Stimulated activated CD8-positive, alpha-beta memory T cell treated with anti-CD3 and anti-CD28 coated beads, Interleukin-7, amount 100 ng/mL, for 48 hours (primary cell): ENCODE measurements around the gene KRT34.

Source experiments
- DNase-seq, 2 donors: peaks; one replicate each; pipeline ENCODE4 v3.0.0-alpha.2; 2020; ENCODE audit warnings: low read depth in 1 of 2; ENCODE audit errors: extremely low read depth in 1 of 2

Gene KRT34

DNA sequence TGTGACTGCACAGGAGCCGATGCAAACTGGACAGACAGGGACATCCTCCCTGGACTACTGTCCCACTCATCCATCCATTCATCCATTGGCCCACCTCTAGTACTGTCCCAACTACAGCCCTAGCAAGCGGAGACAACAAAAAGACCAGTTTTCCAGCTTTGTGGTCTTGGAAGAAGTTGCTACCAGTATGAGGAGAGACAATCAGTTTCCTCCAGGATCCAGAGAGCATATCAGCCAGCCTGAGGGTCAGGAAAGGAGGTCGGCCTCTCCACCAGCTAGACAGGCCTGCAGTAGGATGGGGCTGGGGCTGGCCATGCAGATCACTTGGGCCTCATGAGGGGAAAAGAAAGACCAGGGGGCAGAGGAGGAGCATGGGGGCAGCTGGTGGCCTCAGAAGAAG is 48.3 kb downstream of the KRT34 start:
- no peak for DNase-seq

DNA sequence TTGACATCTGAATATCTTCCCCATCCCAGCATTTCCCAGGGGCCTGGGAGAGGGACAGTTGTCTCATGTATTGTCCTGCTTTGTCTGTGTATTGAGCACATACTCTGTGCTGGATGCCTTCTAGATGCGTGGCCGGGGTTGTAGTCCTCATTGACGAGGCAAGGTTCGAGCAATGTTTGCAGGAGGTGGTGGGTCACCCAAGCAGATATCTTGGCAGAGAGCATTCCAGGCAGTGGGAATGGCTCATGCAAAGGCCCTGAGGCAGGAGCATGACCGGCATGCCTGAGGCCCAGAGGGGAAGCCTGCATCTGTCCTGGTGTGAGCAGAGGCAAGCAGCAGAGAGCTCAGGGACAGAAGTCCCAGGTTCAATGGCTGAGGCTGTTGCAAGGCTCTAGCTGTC is 49.0 kb downstream of the KRT34 start:
- DNase-seq = no peak

DNA sequence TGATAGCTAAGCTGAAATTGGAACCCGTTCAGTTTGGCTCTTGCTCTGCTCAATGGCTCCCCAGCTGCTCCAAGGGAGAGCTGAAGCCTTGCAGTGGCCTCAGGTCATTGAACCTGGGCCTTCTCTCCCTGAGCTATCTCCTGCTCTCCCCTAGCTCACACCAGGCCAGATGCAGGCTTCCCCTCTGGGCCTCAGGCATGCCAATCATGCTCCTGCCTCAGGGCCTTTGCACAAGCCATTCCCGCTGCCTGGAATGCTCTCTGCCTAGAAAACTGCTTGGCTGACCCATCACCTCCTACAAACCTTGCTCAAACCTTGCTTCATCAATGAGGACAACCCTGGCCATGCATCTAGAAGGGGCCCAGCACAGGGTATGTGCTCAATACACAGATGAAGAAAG is 49.9 kb downstream of the KRT34 start:
- DNase-seq = no peak

DNA sequence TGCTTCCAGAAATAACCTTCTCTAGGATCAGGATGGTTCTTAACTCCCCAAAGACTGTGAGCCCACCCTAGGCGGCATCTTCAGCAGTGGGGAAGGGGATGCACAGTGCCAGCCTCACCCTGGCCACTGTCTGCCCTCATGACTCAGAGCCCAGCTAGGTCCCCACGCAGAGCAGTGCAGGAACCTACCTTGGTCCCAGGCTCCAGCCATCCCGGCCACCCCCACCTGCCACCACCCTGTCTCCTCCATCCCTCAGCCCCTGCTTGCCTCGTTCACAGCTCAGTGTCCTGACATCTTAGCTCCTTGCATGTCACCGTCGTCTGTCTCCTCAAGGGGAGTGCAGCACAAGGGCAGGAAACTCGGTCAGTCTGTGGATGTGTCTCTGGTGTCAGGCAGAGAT is 50.5 kb downstream of the KRT34 start:
- DNase-seq = no peak

DNA sequence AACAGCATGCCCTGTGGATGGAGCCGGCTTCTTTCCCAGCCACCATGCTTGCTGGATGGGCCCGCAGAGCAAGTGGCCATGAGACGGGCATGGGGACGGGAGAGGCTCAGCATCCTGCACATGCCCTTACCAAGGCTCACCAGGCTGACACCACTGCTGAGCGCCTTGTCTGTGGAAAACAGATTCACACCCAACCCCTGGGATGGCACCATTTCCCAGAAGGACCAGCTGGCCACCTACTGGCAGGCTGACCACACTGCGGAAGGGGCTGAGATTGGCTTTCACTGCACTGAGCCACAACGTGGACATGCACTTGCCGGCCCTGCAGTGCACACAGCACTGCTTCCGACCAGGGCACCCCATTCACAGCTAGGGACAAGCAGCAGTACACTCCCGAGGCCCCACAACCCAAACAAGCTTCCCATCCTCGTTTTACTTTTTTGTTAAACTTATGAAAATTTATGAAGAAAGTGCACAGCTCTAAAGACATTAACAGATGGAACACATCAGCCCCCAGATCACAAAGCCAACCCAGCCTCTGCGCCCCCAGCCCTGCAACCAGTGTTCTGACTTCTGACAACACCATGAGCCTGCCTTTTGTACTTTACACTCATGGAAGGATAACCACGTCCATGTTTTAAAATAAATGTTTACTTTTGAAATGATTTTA is 52.7 kb downstream of the KRT34 start:
- DNase-seq = no peak

DNA sequence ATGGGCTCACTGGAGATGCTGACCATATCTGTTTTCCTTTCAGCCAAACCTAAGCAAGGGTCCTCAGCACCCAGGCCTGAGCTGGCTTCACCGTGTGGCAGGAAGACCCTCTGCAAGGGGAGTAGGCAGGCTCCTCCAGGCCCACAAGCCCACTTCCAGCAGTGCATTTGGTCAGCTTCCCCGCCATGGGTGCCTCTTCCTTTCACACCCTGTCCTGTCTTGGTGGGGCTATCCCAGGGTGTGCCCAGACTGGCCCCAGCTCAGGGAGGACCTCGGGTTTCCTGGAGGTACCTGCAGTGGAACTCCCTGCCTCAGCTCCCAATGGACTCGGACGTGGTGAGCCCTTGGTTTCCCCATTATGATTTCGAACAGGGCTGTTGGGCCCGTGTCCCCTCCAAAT is 53.9 kb downstream of the KRT34 start:
- DNase-seq = no peak
